ENCODE results near the gene CASKIN2.
"Not testable (repeated sequence)": the region's sequence is repeated elsewhere in the genome, so short reads cannot be mapped to it uniquely, and the experiment has no call there.

CASKIN2 gene

GRCh38 chr17:75485688-75486087, 29.6 kb downstream of the CASKIN2 start:
- no peak for DNase-seq (ENCODE audit: low read depth in 2 of 2)
- no peak overlapping the region for H3K4me3 ChIP-seq (replicated peaks in 1 of 2; ENCODE audit: low read depth in 2 of 2, low read length in 2 of 2)
- TF ChIP-seq, protein P1, sequence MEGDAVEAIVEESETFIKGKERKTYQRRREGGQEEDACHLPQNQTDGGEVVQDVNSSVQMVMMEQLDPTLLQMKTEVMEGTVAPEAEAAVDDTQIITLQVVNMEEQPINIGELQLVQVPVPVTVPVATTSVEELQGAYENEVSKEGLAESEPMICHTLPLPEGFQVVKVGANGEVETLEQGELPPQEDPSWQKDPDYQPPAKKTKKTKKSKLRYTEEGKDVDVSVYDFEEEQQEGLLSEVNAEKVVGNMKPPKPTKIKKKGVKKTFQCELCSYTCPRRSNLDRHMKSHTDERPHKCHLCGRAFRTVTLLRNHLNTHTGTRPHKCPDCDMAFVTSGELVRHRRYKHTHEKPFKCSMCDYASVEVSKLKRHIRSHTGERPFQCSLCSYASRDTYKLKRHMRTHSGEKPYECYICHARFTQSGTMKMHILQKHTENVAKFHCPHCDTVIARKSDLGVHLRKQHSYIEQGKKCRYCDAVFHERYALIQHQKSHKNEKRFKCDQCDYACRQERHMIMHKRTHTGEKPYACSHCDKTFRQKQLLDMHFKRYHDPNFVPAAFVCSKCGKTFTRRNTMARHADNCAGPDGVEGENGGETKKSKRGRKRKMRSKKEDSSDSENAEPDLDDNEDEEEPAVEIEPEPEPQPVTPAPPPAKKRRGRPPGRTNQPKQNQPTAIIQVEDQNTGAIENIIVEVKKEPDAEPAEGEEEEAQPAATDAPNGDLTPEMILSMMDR (IDR thresholded peaks at IDR 0.05; ENCODE audit: low read depth, low read length), result no peak

DNA sequence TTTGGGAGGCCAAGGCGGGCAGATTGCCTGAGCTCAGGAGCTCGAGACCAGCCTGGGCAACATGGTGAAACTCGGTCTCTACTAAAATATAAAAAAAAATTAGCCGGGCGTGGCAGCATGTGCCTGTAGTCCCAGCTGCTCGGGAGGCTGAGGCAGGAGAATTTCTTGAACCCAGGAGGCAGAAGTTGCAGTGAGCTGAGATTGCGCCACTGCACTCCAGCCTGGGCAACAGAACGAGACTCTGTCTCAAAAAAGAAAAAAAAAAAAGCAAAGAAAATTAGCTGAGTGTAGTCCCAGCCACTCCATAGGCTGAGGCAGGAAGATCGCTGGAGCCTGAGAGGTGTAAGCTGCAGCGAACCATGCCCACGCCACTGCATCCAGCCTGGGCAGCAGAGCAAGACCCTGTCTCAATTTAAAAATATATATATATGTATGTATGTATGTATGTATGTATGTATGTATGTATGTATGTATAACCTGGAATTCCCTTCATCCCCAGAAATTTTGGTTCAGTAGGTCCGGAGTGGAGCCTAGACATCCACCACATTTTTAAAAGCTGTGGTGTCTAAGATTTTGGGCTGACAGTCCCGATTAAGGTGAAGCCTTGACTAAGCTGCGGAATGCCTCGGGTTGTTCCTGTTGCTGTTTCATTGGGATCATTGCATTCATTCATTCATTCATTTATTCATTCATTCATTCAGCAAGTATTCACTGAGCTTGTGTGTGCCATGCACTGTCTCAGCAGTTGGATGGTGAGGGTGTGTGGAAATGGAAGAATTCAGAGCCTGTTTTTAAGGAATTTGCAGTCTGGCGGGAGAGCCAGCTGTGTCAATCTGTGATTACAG, 33.0 kb downstream of the CASKIN2 start:
- TF ChIP-seq, protein P1 (IDR thresholded peaks at IDR 0.05; ENCODE audit: low read depth, low read length), result no peak
- no peak for DNase-seq (ENCODE audit: low read depth in 2 of 2)
- H3K4me3 ChIP-seq (replicated peaks in 1 of 2; ENCODE audit: low read depth in 2 of 2, low read length in 2 of 2), result no peak overlapping the region

DNA sequence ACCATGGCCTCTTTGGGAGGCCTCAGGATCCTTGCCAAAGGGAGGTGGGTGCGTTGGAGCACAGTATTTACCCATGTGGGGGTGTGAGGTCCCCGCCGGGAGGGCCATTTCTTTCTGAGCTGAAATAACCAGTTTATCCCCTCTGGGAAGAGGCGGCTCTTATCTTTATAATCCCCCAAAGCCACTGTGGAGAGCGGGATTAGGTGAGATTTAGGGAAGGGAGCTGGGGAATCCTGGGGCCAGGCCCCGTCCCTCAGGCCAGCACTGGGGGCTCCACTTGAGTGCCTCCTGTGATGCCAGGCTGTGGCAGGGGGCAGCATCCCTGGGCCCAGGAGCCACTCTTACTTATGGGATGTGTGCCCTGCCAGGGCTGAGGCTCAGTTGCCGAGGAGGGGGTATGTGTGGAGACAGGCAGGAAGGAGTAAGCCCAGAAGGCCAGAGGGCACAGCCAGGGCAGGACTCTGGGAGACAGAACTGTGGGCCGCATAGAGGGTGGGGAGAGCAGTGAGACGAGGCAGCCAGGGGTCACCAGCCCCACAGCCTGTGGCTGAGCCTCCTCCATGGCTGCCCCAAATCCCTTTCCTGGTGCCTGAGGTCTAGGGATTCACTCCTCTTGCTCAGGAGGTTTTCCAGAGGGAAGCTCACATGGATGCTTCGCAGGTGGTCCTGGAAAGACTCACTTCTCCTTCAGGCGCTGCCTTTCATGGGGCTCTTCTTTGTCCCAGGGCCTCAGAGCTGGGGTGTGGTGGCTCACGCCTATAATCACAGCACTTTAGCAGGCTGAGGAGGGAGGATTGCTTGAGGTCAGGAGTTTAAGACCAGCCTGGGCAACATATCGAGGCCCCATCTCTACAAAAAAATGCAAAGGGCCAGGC, 33.9 kb downstream of the CASKIN2 start:
- TF ChIP-seq, protein P1 (IDR thresholded peaks at IDR 0.05; ENCODE audit: low read depth, low read length), result no peak
- DNase-seq (ENCODE audit: low read depth in 2 of 2), result no peak
- no peak overlapping the region for H3K4me3 ChIP-seq (replicated peaks in 1 of 2; ENCODE audit: low read depth in 2 of 2, low read length in 2 of 2)

- TF ChIP-seq, protein P1 (IDR thresholded peaks at IDR 0.05; ENCODE audit: low read depth, low read length), result no peak
- no peak overlapping the region for H3K4me3 ChIP-seq (replicated peaks in 1 of 2; ENCODE audit: low read depth in 2 of 2, low read length in 2 of 2)
- no peak for DNase-seq (ENCODE audit: low read depth in 2 of 2)
Observed at GRCh38 chr17:75480281-75480680, 35.1 kb downstream of the CASKIN2 start.

DNA sequence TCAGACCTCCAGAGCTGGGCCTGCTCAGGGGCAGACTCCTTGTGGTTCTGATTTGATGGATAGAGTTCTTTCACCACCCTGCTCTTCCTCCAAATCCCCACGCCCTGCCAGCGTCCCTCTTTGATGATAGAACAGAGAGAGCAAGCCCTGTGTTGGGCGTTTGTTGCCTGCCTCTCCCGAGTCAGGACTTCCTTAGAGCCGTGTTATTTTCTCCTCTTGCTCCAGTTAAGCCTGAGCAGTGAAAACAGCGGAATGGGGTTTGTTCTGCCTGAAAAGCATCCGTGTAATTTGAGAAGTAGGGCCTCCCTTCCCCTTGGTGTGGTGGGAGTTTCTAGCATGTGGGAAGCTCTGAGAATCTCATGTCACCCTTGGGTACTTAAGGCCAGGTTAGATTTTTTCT, 36.8 kb downstream of the CASKIN2 start:
- DNase-seq (ENCODE audit: low read depth in 2 of 2), result no peak
- no peak overlapping the region for H3K4me3 ChIP-seq (replicated peaks in 1 of 2; ENCODE audit: low read depth in 2 of 2, low read length in 2 of 2)
- TF ChIP-seq, protein P1 (IDR thresholded peaks at IDR 0.05; ENCODE audit: low read depth, low read length), result no peak

DNA sequence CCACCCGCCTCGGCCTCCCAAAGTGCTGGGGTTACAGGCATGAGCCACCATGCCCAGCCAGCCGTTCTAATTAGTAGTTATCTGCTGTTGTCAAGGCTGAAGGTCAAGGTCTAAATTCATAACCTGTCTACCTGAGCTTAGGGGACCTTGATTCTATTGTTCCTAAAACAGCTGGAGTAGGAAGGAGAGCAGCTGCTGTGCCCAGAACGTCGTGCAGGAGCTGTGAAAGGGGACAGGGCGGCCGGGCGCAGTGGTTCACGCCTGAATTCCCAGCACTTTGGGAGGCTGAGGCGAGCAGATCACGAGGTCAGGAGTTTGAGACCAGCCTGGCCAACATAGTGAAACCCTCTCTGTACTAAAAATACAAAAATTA, 37.9 kb downstream of the CASKIN2 start:
- not testable (repeated sequence) for DNase-seq (ENCODE audit: low read depth in 2 of 2); H3K4me3 ChIP-seq (replicated peaks in 1 of 2; ENCODE audit: low read depth in 2 of 2, low read length in 2 of 2)
